GM12878 (cell line): ENCODE measurements around the gene TUBA1B. TPM values are rescaled to one million over a fixed set of nuclear protein-coding genes. Genes with fewer than 3 reads are reported as not detected.

Experiments
- BACH1 ChIP-seq: fragments of 450-650 bp; IDR thresholded peaks from 2 replicates; pipeline ENCODE4 v1.6.1; 2017; ENCODE audit warnings: mild to moderate bottlenecking, borderline replicate concordance
- BRCA1 ChIP-seq: IDR thresholded peaks from 2 replicates; pipeline ENCODE4 v1.6.1; 2011; ENCODE audit warnings: low read depth, low read length, improper control_type of control experiment
- CBX5 ChIP-seq: sonication (generic); IDR thresholded peaks from 2 replicates; pipeline ENCODE4 v1.6.1; 2016; ENCODE audit warnings: low read depth, moderate library complexity, mild to moderate bottlenecking, inconsistent platforms
- MLLT1 ChIP-seq: fragments of 450-650 bp; IDR thresholded peaks from 2 replicates; pipeline ENCODE4 v1.6.1; 2016; ENCODE audit warnings: mild to moderate bottlenecking
- PAX8 ChIP-seq: fragments of 450-650 bp; IDR thresholded peaks from 2 replicates; pipeline ENCODE4 v1.6.1; 2017; ENCODE audit warnings: mild to moderate bottlenecking, moderate library complexity
- PML ChIP-seq: IDR thresholded peaks from 2 replicates; pipeline ENCODE4 v1.6.1; 2012; ENCODE audit warnings: low read length, inconsistent platforms
- SKIL ChIP-seq: fragments of 450-650 bp; IDR thresholded peaks from 2 replicates; pipeline ENCODE4 v1.6.1; 2017; ENCODE audit warnings: mild to moderate bottlenecking, low read depth, inconsistent platforms; ENCODE audit not compliant: poor library complexity, severe bottlenecking
- SMARCA5 ChIP-seq: fragments of 450-650 bp; IDR thresholded peaks from 2 replicates; pipeline ENCODE4 v1.6.1; 2017; ENCODE audit warnings: mild to moderate bottlenecking
- TCF7 ChIP-seq: IDR thresholded peaks from 2 replicates; pipeline ENCODE4 v1.6.1; 2014; ENCODE audit warnings: antibody characterized with exemption, borderline replicate concordance
- YBX1 ChIP-seq: fragments of 450-650 bp; IDR thresholded peaks from 2 replicates; pipeline ENCODE4 v1.6.1; 2016; ENCODE audit warnings: antibody characterized with exemption
- ZBTB11 ChIP-seq: fragments of 450-650 bp; formaldehyde crosslinking; IDR thresholded peaks from 2 replicates; pipeline ENCODE4 v1.5.0; 2022; ENCODE audit warnings: mild to moderate bottlenecking, missing genetic modification characterization
- polyA plus RNA-seq, 11 experiments: library from polyadenylated mRNA; depleted of rRNA in 4 of 11; unstranded in 6 of 11; stranded (reverse) in 5 of 11; fragments of >200 nt; fragmentation: Nextera tagmentation in 4 of 11; fragmentation: Illumina TruSeq in 1 of 11; extraction: Ambion mirVana in 4 of 11; extraction: Trizol in 1 of 11; gene quantifications; 1 replicate in 1 of 11; 2 replicates in 10 of 11; pipeline versions ENCODE4 v1.2.1 to v1.2.3, GENCODE V29; 2011 to 2016; ENCODE audit warnings: inconsistent platforms in 2 of 11, missing spikeins in 2 of 11, low read depth in 1 of 11
- total RNA-seq, 4 experiments: library from RNA; depleted of rRNA in 3 of 4; stranded (reverse); fragments of >200 nt in 3 of 4; fragmentation: Illumina TruSeq in 1 of 4; extraction: Trizol in 1 of 4; gene quantifications; 2 replicates each; pipeline versions ENCODE4 v1.2.1 to v1.2.3, GENCODE V29; 2013 to 2021

Gene TUBA1B
- total and polyA plus RNA-seq, 10 of the 15 experiments (the other 5 are each of a cell fraction or from before 2014, with no cell fraction given) = 2,328 to 4,712 (median 3,552) TPM

- peak; percentile 14 for TF ChIP-seq SKIL
- 0 out of 2 replicates have a peak, but pooled peaks have one; percentile 47 for TF ChIP-seq MLLT1
- no peak for TF ChIP-seq BACH1
- TF ChIP-seq PAX8 = no peak
- no peak for TF ChIP-seq CBX5
- no peak for TF ChIP-seq YBX1
- no peak for TF ChIP-seq ZBTB11 (CRISPR knock-in tag)
- 0 out of 2 replicates have a peak, but pooled peaks have one; percentile 4 for TF ChIP-seq PML
- 0 out of 2 replicates have a peak, but pooled peaks have one; percentile 3 for TF ChIP-seq SMARCA5
- no peak for TF ChIP-seq BRCA1
- TF ChIP-seq TCF7 = no peak
Measured at GRCh38 chr12:49131894-49132461, 783 bp upstream of the TUBA1B start (continued).
